ENCODE results near the gene PRSS21.
A peak's percentile ranks its signal among the peaks of the same experiment; 100 is the strongest.

Gene PRSS21

GRCh38 chr16:2825049-2825742, 8.2 kb downstream of the PRSS21 start:
- H3K4me2 ChIP-seq: no peak overlapping the region
- H3K4me3 ChIP-seq: no peak overlapping the region
- H3K36me3 ChIP-seq: no peaks in the 10 kb centered on the region
- peaks cover 10 to 20% (median 11%) of the 10 kb centered on the region in 10 experiments for H3K4me1 ChIP-seq
- peaks cover 0 to 6% (median 0%) of the 10 kb centered on the region in 11 experiments; a peak in 2 of 22 replicates for H4K20me1 ChIP-seq
- H3K9ac ChIP-seq: no peak overlapping the region
- H3K27ac ChIP-seq: no peak overlapping the region
- no peak for TF ChIP-seq Cebpa-rat (IDR thresholded peaks at IDR 0.05)
- no peaks in the 10 kb centered on the region for H3K9me3 ChIP-seq (replicated peaks in 1 of 11)
- no peaks in the 10 kb centered on the region for H3K27me3 ChIP-seq

- Histone ChIP-seq H4K20me1 (peaks cover 0 to 6% (median 0%) of the 10 kb centered on the region in 11 experiments; a peak in 2 of 22 replicates), H3K9ac (no peak overlapping the region), H3K4me3 (no peak overlapping the region), H3K4me1 (peaks cover 13 to 24% (median 17%) of the 10 kb centered on the region in 10 experiments), H3K4me2 (no peak overlapping the region), H3K27me3 (no peaks in the 10 kb centered on the region), H3K27ac (no peak overlapping the region), H3K9me3 (replicated peaks in 1 of 11) (no peaks in the 10 kb centered on the region), H3K36me3 (no peaks in the 10 kb centered on the region)
- no peak for TF ChIP-seq Cebpa-rat (IDR thresholded peaks at IDR 0.05)
Measured at GRCh38 chr16:2825906-2826305, 8.9 kb downstream of the PRSS21 start.

GRCh38 chr16:2826591-2827373, 9.7 kb downstream of the PRSS21 start:
- peaks cover 0 to 3% (median 0%) of the 10 kb centered on the region in 11 experiments; a peak in 1 of 22 replicates for H3K36me3 ChIP-seq
- H3K27ac ChIP-seq: no peak overlapping the region
- no peaks in the 10 kb centered on the region for H3K27me3 ChIP-seq
- no peak for TF ChIP-seq Cebpa-rat (IDR thresholded peaks at IDR 0.05)
- H4K20me1 ChIP-seq: peaks cover 0 to 6% (median 0%) of the 10 kb centered on the region in 11 experiments; a peak in 1 of 22 replicates
- H3K4me1 ChIP-seq: peaks cover 13 to 28% (median 18%) of the 10 kb centered on the region in 10 experiments
- H3K4me2 ChIP-seq: no peak overlapping the region
- H3K9me3 ChIP-seq (replicated peaks in 1 of 11): peaks cover 0 to 5% (median 0%) of the 10 kb centered on the region in 11 experiments; a peak in 1 of 22 replicates
- 0 out of 22 replicates have a peak overlapping the region, but pooled peaks of 1 of the 11 experiments have one; percentile 10 for H3K9ac ChIP-seq
- no peak overlapping the region for H3K4me3 ChIP-seq

GRCh38 chr16:2827374-2827791, 10.3 kb downstream of the PRSS21 start:
- no peak overlapping the region for H3K27ac ChIP-seq
- peaks cover 0 to 4% (median 0%) of the 10 kb centered on the region in 11 experiments; a peak in 1 of 22 replicates for H3K36me3 ChIP-seq

GRCh38 chr16:2827831-2828520, 10.9 kb downstream of the PRSS21 start:
- Histone ChIP-seq H4K20me1 (peaks cover 0 to 6% (median 0%) of the 10 kb centered on the region in 11 experiments; a peak in 1 of 22 replicates), H3K27ac (no peak overlapping the region), H3K36me3 (peaks cover 0 to 4% (median 0%) of the 10 kb centered on the region in 11 experiments; a peak in 1 of 22 replicates), H3K4me1 (peaks cover 13 to 28% (median 18%) of the 10 kb centered on the region in 10 experiments), H3K9ac (no peak overlapping the region), H3K9me3 (replicated peaks in 1 of 11) (peaks cover 0 to 13% (median 0%) of the 10 kb centered on the region in 11 experiments; a peak in 5 of 22 replicates), H3K4me3 (no peak overlapping the region), H3K27me3 (no peaks in the 10 kb centered on the region), H3K4me2 (peak overlapping the region in 1 of 11 experiments; percentile 23; a peak in 1 of 22 replicates)
- TF ChIP-seq Cebpa-rat (IDR thresholded peaks at IDR 0.05): no peak

More at GRCh38 chr16:2827374-2827791, 10.3 kb downstream of the PRSS21 start:
- no peak overlapping the region for H3K4me2 ChIP-seq
- H3K9me3 ChIP-seq (replicated peaks in 1 of 11): peaks cover 0 to 11% (median 0%) of the 10 kb centered on the region in 11 experiments; a peak in 4 of 22 replicates
- no peaks in the 10 kb centered on the region for H3K27me3 ChIP-seq
- no peak for TF ChIP-seq Cebpa-rat (IDR thresholded peaks at IDR 0.05)
- H3K4me3 ChIP-seq: no peak overlapping the region
- peaks cover 13 to 28% (median 18%) of the 10 kb centered on the region in 10 experiments for H3K4me1 ChIP-seq
- peaks cover 0 to 6% (median 0%) of the 10 kb centered on the region in 11 experiments; a peak in 1 of 22 replicates for H4K20me1 ChIP-seq
- no peak overlapping the region for H3K9ac ChIP-seq

- no peak overlapping the region for H3K27ac ChIP-seq
Measured at GRCh38 chr16:2828521-2828840, 11.4 kb downstream of the PRSS21 start.

GRCh38 chr16:2828876-2829430, 11.9 kb downstream of the PRSS21 start:
- peak overlapping the region in 1 of 11 experiments; percentile 89; a peak in 1 of 22 replicates for H3K27ac ChIP-seq
- H3K27me3 ChIP-seq: no peaks in the 10 kb centered on the region
- H3K36me3 ChIP-seq: peaks cover 0 to 4% (median 0%) of the 10 kb centered on the region in 11 experiments; a peak in 1 of 22 replicates
- no peak overlapping the region; a peak in 1 of 20 replicates for H3K4me3 ChIP-seq
- H3K4me2 ChIP-seq: peak overlapping the region in 7 of 11 experiments; percentile 73 to 95 (median 81); a peak in 13 of 22 replicates
- H4K20me1 ChIP-seq: peaks cover 0 to 6% (median 0%) of the 10 kb centered on the region in 11 experiments; a peak in 1 of 22 replicates
- H3K9me3 ChIP-seq (replicated peaks in 1 of 11): peaks cover 0 to 13% (median 0%) of the 10 kb centered on the region in 11 experiments; a peak in 5 of 22 replicates
- 0 out of 22 replicates have a peak overlapping the region, but pooled peaks of 1 of the 11 experiments have one; percentile 76 for H3K9ac ChIP-seq
- peaks cover 13 to 28% (median 18%) of the 10 kb centered on the region in 10 experiments for H3K4me1 ChIP-seq
- TF ChIP-seq Cebpa-rat (IDR thresholded peaks at IDR 0.05): no peak

More at GRCh38 chr16:2828521-2828840, 11.4 kb downstream of the PRSS21 start:
- peaks cover 0 to 4% (median 0%) of the 10 kb centered on the region in 11 experiments; a peak in 1 of 22 replicates for H3K36me3 ChIP-seq
- no peak overlapping the region for H3K4me3 ChIP-seq
- no peak for TF ChIP-seq Cebpa-rat (IDR thresholded peaks at IDR 0.05)
- no peaks in the 10 kb centered on the region for H3K27me3 ChIP-seq
- H3K9me3 ChIP-seq (replicated peaks in 1 of 11): peaks cover 0 to 13% (median 0%) of the 10 kb centered on the region in 11 experiments; a peak in 5 of 22 replicates
- peak overlapping the region in 1 of 11 experiments; percentile 23; a peak in 1 of 22 replicates for H3K4me2 ChIP-seq
- no peak overlapping the region for H3K9ac ChIP-seq
- peaks cover 13 to 28% (median 18%) of the 10 kb centered on the region in 10 experiments for H3K4me1 ChIP-seq
- H4K20me1 ChIP-seq: peaks cover 0 to 6% (median 0%) of the 10 kb centered on the region in 11 experiments; a peak in 1 of 22 replicates
